ENCODE data around the gene HCCS. TPM values are rescaled to one million over a fixed set of nuclear protein-coding genes. Genes with fewer than 3 reads are reported as not detected.
A peak's percentile ranks its signal among the peaks of the same experiment; 100 is the strongest.

The HCCS gene
- 20.0 and 23.1 TPM in 2 replicates for total RNA-seq (2014; rRNA removed)
- polyA plus RNA-seq (2012) = 39.2 TPM

GRCh38 chrX:11111037-11111851, at the start of gene HCCS:
Gene HCCS, plus strand, starts transcription at chrX:11111332. Its CDS starts 729 bp downstream, at chrX:11112061.
- peak; percentile 82 for DNase-seq (ENCODE audit: low read depth)

GRCh38 chrX:11064276-11064675, 46.9 kb upstream of the HCCS start:
- DNase-seq (ENCODE audit: low read depth) = no peak

GRCh38 chrX:11064851-11065600, 46.1 kb upstream of the HCCS start:
- peak; percentile 75 for DNase-seq (ENCODE audit: low read depth)

GRCh38 chrX:11066812-11067211, 44.3 kb upstream of the HCCS start:
- DNase-seq (ENCODE audit: low read depth) = peak; percentile 36

- no peak for DNase-seq (ENCODE audit: low read depth)
Measured at GRCh38 chrX:11073381-11073780, 37.8 kb upstream of the HCCS start.

GRCh38 chrX:11080741-11081305, 30.3 kb upstream of the HCCS start:
- no peak for DNase-seq (ENCODE audit: low read depth)

- no peak for DNase-seq (ENCODE audit: low read depth)
Measured at GRCh38 chrX:11081511-11081910, 29.6 kb upstream of the HCCS start.

GRCh38 chrX:11085305-11085704, 25.8 kb upstream of the HCCS start:
- DNase-seq (ENCODE audit: low read depth) = no peak

- no peak for DNase-seq (ENCODE audit: low read depth)
Measured at GRCh38 chrX:11089802-11090201, 21.3 kb upstream of the HCCS start.

- no peak for DNase-seq (ENCODE audit: low read depth)
Measured at GRCh38 chrX:11097933-11098332, 13.2 kb upstream of the HCCS start.

- no peak for DNase-seq (ENCODE audit: low read depth)
Measured at GRCh38 chrX:11099465-11099864, 11.7 kb upstream of the HCCS start.

GRCh38 chrX:11100281-11101035, 10.7 kb upstream of the HCCS start:
- DNase-seq (ENCODE audit: low read depth) = peak; percentile 54

GRCh38 chrX:11103006-11103405, 8.1 kb upstream of the HCCS start:
- no peak for DNase-seq (ENCODE audit: low read depth)

GRCh38 chrX:11103751-11104150, 7.4 kb upstream of the HCCS start:
- no peak for DNase-seq (ENCODE audit: low read depth)

GRCh38 chrX:11105080-11105479, 6.1 kb upstream of the HCCS start:
- peak; percentile 68 for DNase-seq (ENCODE audit: low read depth)

- no peak for DNase-seq (ENCODE audit: low read depth)
Measured at GRCh38 chrX:11108253-11108941, 2.7 kb upstream of the HCCS start.

- DNase-seq (ENCODE audit: low read depth) = no peak
Measured at GRCh38 chrX:11109968-11110367, 1.2 kb upstream of the HCCS start.

GRCh38 chrX:11111947-11112346, 815 bp downstream of the HCCS start:
- DNase-seq (ENCODE audit: low read depth) = no peak

GRCh38 chrX:11113731-11114130, 2.6 kb downstream of the HCCS start:
- DNase-seq (ENCODE audit: low read depth) = peak; percentile 38

GRCh38 chrX:11117745-11118144, 6.6 kb downstream of the HCCS start:
- DNase-seq (ENCODE audit: low read depth) = no peak

GRCh38 chrX:11119313-11119943, 8.3 kb downstream of the HCCS start:
- DNase-seq (ENCODE audit: low read depth) = no peak

All from LHCN-M2 (cell line).